SK-N-SH (cell line): Measurements from ENCODE around the gene VGF.

Source experiments
- CTCF ChIP-seq: fragments of 200-600 bp; sonication (generic); IDR thresholded peaks from 2 replicates; pipeline ENCODE4 v1.6.1; 2017; ENCODE audit warnings: antibody characterized with exemption, mild to moderate bottlenecking, moderate library complexity
- EP300 ChIP-seq, 2 experiments: IDR thresholded peaks; 2 replicates each; pipeline versions ENCODE4 v1.4.0 to v1.6.1; 2012; ENCODE audit warnings: borderline replicate concordance in 1 of 2, low read depth in 1 of 2, low read length in 1 of 2
- GABPA ChIP-seq: IDR thresholded peaks from 2 replicates; pipeline ENCODE4 v1.4.0; 2012; ENCODE audit warnings: low read depth, mild to moderate bottlenecking
- RAD21 ChIP-seq: IDR thresholded peaks from 2 replicates; pipeline ENCODE4 v1.6.1; 2012; ENCODE audit warnings: mild to moderate bottlenecking, low read length
- SIN3A ChIP-seq: IDR thresholded peaks from 2 replicates; pipeline ENCODE4 v1.6.1; 2012; ENCODE audit warnings: low read depth, mild to moderate bottlenecking, low read length, moderate library complexity, borderline replicate concordance
- TAF1 ChIP-seq: IDR thresholded peaks from 2 replicates; pipeline ENCODE4 v1.6.1; 2012; ENCODE audit warnings: low read depth, mild to moderate bottlenecking, low read length, moderate library complexity, borderline replicate concordance
- TCF12 ChIP-seq: IDR thresholded peaks from 2 replicates; pipeline ENCODE4 v1.4.0; 2012
- YY1 ChIP-seq: IDR thresholded peaks from 2 replicates; pipeline ENCODE4 v1.4.0; 2012; ENCODE audit warnings: low read depth, mild to moderate bottlenecking

- no peak for TF ChIP-seq CTCF
- TF ChIP-seq YY1: no peak
- no peak for TF ChIP-seq EP300 (IDR thresholded peaks at IDR 0.05; ENCODE audit: borderline replicate concordance in 1 of 2, low read depth in 1 of 2, low read length in 1 of 2)
- TF ChIP-seq RAD21: no peak
- TF ChIP-seq TAF1: no peak
- TF ChIP-seq SIN3A: no peak
- TF ChIP-seq TCF12: no peak
- TF ChIP-seq GABPA: no peak
These were observed 46.5 kb downstream of the VGF start for GRCh38 chr7:101118856-101119255.
